Thoracic aorta (tissue), 2 donors: ENCODE results near the gene COMMD3. TPM values are rescaled to one million over a fixed set of nuclear protein-coding genes. Genes with fewer than 3 reads are reported as not detected.

ENCODE experiments used
- ATAC-seq: fragments of 150-250 bp; one replicate; pipeline ENCODE4 v1.8.0; 2017; ENCODE audit warnings: low read depth; ENCODE audit not compliant: insufficient number of reproducible peaks, low FRiP score
- DNase-seq: peaks from one replicate; pipeline ENCODE4 v3.0.0-alpha.2; 2020; ENCODE audit warnings: low spot score
- H3K27ac ChIP-seq, 2 donors: fragments of 200-600 bp; sonication (generic); 1 replicate in 1 of 2; 2 replicates in 1 of 2; pipeline ENCODE4 v1.5.1; 2016; ENCODE audit warnings: mild to moderate bottlenecking in 2 of 2, moderate library complexity in 2 of 2
- H3K27me3 ChIP-seq: fragments of 200-600 bp; sonication (generic); replicated peaks from 2 replicates; pipeline ENCODE4 v1.6.0; 2016; ENCODE audit warnings: mild to moderate bottlenecking; ENCODE audit not compliant: insufficient read depth
- H3K36me3 ChIP-seq: fragments of 200-600 bp; sonication (generic); one replicate; pipeline ENCODE4 v1.5.1; 2016
- H3K4me1 ChIP-seq, 2 donors: fragments of 200-600 bp; sonication (generic); 1 replicate in 1 of 2; 2 replicates in 1 of 2; pipeline versions ENCODE4 v1.5.1 to v1.6.0; 2016; ENCODE audit warnings: low read depth in 2 of 2, mild to moderate bottlenecking in 1 of 2; ENCODE audit not compliant: control insufficient read depth in 1 of 2
- H3K4me3 ChIP-seq: fragments of 200-600 bp; sonication (generic); 2 replicates; pipeline ENCODE4 v1.5.1; 2016; ENCODE audit warnings: mild to moderate bottlenecking
- H3K9me3 ChIP-seq: fragments of 200-600 bp; sonication (generic); 2 replicates; pipeline ENCODE4 v1.5.1; 2016
- CTCF ChIP-seq: fragments of 200-600 bp; sonication (generic); IDR thresholded peaks from one replicate; pipeline ENCODE4 v1.5.1; 2019; ENCODE audit warnings: antibody characterized with exemption
- total RNA-seq, 2 donors: library from RNA; depleted of rRNA; stranded (reverse); fragments of >200 nt; gene quantifications; one replicate each; pipeline versions ENCODE4 v1.1.0 to v1.2.3, GENCODE V29; 2016

The COMMD3 gene
- total RNA-seq, 2 donors from 2014 or later, result 12.6 to 90.4 TPM

GRCh38 chr10:22285130-22285529 lies 31.1 kb upstream of the COMMD3 start:
- H3K36me3 ChIP-seq, result no peaks in the 10 kb centered on the region
- H3K9me3 ChIP-seq, result no peaks in the 10 kb centered on the region
- no peak for TF ChIP-seq CTCF
- no peak overlapping the region for H3K4me3 ChIP-seq
- no peaks in the 10 kb centered on the region for H3K27me3 ChIP-seq
- H3K4me1 ChIP-seq, result no peaks in the 10 kb centered on the region
- DNase-seq, result no peak
- H3K27ac ChIP-seq, result no peak overlapping the region
- no peak for ATAC-seq

GRCh38 chr10:22293747-22294404 lies 22.3 kb upstream of the COMMD3 start:
- H3K36me3 ChIP-seq, result no peaks in the 10 kb centered on the region
- H3K4me3 ChIP-seq, result no peak overlapping the region
- no peak for ATAC-seq
- no peaks in the 10 kb centered on the region for H3K27me3 ChIP-seq
- no peak for DNase-seq
- no peaks in the 10 kb centered on the region for H3K4me1 ChIP-seq
- no peaks in the 10 kb centered on the region for H3K9me3 ChIP-seq
- TF ChIP-seq CTCF, result no peak
- H3K27ac ChIP-seq, result no peak overlapping the region

GRCh38 chr10:22294694-22295093 lies 21.5 kb upstream of the COMMD3 start:
- Histone ChIP-seq H3K9me3 (no peaks in the 10 kb centered on the region), H3K4me1 (no peaks in the 10 kb centered on the region), H3K4me3 (no peak overlapping the region), H3K27ac (no peak overlapping the region), H3K36me3 (no peaks in the 10 kb centered on the region), H3K27me3 (no peaks in the 10 kb centered on the region)
- no peak for DNase-seq
- no peak for TF ChIP-seq CTCF
- ATAC-seq, result no peak

GRCh38 chr10:22301193-22301592 lies 15.0 kb upstream of the COMMD3 start:
- H3K36me3 ChIP-seq, result no peaks in the 10 kb centered on the region
- no peak for DNase-seq

GRCh38 chr10:22303461-22303860 lies 12.7 kb upstream of the COMMD3 start:
- Histone ChIP-seq H3K4me3 (no peak overlapping the region), H3K27ac (no peak overlapping the region), H3K36me3 (no peaks in the 10 kb centered on the region), H3K9me3 (no peaks in the 10 kb centered on the region), H3K4me1 (no peaks in the 10 kb centered on the region), H3K27me3 (no peaks in the 10 kb centered on the region)
- ATAC-seq (no peak), DNase-seq (no peak)
- no peak for TF ChIP-seq CTCF

More at GRCh38 chr10:22301193-22301592, 15.0 kb upstream of the COMMD3 start:
- Histone ChIP-seq H3K4me1 (no peaks in the 10 kb centered on the region), H3K27ac (no peak overlapping the region), H3K9me3 (no peaks in the 10 kb centered on the region), H3K27me3 (no peaks in the 10 kb centered on the region), H3K4me3 (no peak overlapping the region)
- TF ChIP-seq CTCF, result no peak
- ATAC-seq, result no peak
